HUDEP-2 (cell line): Measurements from ENCODE around the gene PSMA7.

Experiments
- DNase-seq, 76 experiments: peaks; one replicate each; lab custom pipeline; 2025; ENCODE audit not compliant: unreplicated experiment in 76 of 76; lab: John Stamatoyannopoulos, UW

The PSMA7 gene

DNA sequence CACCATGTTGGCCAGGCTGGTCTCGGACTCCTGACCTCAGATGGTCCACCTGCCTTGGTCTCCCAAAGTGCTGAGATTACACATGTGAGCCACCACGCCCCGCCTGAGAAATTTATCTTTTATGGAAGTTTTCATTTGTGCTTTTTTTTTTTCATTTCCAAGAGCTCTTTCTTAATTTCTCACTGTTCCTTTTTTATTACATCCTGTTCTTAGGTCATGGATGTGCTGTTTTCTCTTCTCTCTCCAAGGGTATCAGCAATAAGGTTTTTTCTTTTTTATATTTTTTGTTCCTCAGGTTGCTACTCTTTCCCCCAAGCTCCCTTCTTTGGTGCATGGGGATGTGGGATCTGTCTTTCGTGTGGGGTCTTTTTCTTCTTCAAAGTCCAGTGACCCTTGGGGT lies 42.1 kb downstream of the PSMA7 start:
- no peak for DNase-seq

DNA sequence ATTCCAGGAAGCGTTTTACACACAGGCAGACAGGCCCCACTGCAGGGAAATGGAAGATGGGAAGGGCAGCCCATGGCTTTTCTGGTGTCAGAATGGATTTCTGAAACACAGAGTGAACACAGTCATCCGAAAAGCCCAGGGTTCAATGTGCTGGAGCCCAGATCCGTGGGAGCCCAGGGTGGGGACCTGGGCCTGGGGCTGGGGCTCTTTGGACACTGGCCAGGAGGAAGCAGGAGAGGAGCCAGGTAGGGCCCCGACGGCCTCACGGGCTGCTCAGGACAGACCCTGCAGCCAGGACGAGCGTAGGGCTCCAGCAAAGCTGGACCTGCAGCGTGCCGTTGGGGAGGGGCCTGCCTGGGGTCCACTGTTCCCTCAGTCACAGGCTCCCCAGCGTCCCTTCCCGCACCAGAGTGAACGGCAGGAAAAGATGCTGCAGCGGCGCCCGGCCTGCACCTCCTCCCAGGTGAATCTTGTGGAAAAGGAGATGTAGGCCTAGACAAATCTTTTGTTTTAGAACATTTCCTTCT lies 45.2 kb downstream of the PSMA7 start:
- no peak for DNase-seq

DNA sequence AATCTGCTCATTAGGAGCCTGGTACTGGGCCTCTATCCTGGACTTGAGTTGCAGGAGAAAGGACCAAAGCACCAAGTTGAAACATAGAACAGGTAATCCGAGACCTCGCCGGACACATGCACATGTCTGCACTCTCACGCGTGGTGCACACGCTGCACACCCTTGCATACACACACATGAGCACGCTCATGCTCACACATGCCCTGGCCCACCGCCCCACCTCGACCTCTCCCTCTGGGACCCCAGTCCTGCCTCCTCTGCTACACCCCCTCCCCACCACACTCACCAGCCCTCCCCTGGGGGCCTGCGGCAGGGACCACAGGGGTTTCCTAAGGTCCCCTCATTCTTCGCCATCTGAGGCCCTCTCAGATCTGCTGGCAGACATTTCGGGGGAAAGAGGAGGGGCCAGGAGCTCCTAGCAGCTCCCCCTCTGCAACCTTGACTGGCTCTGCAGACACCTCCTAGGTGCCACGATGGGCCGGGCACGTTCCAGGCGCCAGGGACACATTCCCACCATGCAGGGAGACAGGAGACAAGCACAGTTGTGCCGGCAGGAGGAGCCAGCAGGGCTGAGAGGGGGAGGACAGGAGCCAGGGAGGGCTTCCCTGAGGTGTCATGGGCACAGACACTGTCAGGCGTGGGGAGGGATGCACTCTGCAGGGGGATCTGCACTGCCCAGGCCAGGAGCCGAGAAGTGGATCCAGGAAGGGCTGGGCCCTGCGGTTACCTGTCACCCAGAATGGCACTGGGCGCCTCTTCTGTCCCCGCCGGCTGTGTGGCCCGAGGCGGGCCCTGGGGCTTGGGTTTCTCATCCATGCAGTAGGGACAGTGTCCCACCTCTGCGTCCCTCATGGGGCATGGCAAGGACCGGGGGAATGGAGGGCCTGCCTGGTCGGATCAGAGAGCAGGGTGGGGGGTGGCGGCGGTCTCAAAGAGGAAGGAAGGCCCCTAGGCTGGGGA lies 46.5 kb downstream of the PSMA7 start:
- DNase-seq = no peak

DNA sequence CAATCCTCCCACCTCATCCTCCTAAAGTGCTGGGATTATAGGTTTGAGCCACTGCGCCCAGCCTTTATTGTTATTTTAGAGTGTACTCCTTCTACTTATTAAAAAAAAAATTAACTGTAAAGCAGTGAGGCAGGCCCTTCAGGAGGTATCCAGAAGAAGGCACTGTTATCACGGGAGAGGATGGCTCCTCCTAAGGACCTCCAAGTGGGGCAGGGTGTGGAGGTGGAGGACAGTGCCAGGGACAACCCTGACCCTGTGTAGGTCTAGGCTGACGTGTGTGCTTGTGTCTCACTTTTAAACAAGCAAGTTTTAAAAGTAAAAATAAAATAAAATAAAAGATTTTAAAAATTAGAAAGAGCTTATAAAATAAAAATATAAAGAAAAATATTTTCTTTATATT lies 53.8 kb downstream of the PSMA7 start:
- DNase-seq = no peak

- peak in 2 of 76 experiments; percentile 17 to 18 for DNase-seq
These were observed 54.7 kb downstream of the PSMA7 start for GRCh38 chr20:62088258-62089127.

DNA sequence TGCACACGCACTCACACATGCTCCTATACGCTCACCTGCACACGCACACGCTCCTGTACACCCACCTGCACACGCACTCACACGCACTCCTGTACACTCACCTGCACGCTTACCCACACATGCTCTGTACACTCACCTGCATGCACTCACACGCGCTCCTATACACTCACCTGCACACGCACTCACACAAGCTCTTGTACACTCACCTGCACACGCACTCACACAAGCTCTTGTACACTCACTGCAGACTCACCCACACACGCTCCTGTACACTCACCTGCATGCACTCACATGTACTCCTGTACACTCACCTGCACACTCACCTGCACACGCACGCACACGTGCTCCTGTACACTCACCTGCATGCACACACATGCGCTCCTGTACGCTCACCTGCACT lies 55.6 kb downstream of the PSMA7 start:
- no peak for DNase-seq

- DNase-seq = no peak
These were observed 56.0 kb downstream of the PSMA7 start for GRCh38 chr20:62087227-62087626.
